SH-SY5Y (cell line): ENCODE measurements around the gene TTF2.

ENCODE experiments used
- GATA2 ChIP-seq: IDR thresholded peaks from 2 replicates; pipeline ENCODE4 v1.6.1; 2011; ENCODE audit warnings: mild to moderate bottlenecking, low read depth, low read length
- GATA3 ChIP-seq: IDR thresholded peaks from 2 replicates; pipeline ENCODE4 v1.6.1; 2011; ENCODE audit warnings: low read depth, mild to moderate bottlenecking, low read length, moderate library complexity

DNA sequence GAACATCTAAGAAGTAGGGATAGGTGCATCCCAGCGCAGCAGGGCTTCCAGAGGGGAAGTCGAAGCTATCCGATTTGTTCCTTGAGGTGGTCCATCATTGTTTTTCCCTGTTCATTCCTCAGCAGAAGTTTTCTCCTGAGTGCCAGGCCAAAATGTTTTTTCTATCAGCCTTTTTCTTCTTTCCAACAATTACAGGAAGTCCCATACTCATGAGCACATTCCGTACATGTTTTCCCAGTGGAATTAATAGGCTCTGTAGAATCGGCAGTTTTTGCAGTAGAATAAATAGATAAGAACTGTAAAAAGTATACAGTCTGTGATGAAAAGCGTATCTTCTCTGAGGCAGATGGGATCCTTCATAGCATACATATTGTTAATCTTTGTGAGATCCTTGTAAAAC, 33.8 kb upstream of the TTF2 start:
- TF ChIP-seq GATA3, result no peak
- no peak for TF ChIP-seq GATA2
